Breast epithelium (tissue), 4 donors: Measurements from ENCODE around the gene LCMT2. TPM values are rescaled to one million over a fixed set of nuclear protein-coding genes. Genes with fewer than 3 reads are reported as not detected.

Experiments used
- DNase-seq, 2 donors: peaks; one replicate each; pipeline ENCODE4 v3.0.0-alpha.2; 2019; ENCODE audit warnings: low spot score in 2 of 2
- H3K27ac ChIP-seq, 2 donors: fragments of 200-600 bp; sonication (generic) in 1 of 2; one replicate each; pipeline ENCODE4 v1.5.1; 2016 to 2019; ENCODE audit warnings: mild to moderate bottlenecking in 1 of 2
- H3K27me3 ChIP-seq, 2 donors: fragments of 200-600 bp; sonication (generic) in 1 of 2; one replicate each; pipeline versions ENCODE4 v1.5.1 to v1.6.0; 2017 to 2019; ENCODE audit warnings: control low read depth in 1 of 2, mild to moderate bottlenecking in 1 of 2
- H3K36me3 ChIP-seq: fragments of 200-600 bp; one replicate; pipeline ENCODE4 v1.5.1; 2019
- H3K4me1 ChIP-seq, 2 donors: fragments of 200-600 bp; sonication (generic); one replicate each; pipeline ENCODE4 v1.5.1; 2016 to 2019; ENCODE audit warnings: control low read depth in 1 of 2
- H3K4me3 ChIP-seq, 3 donors: fragments of 200-600 bp; sonication (generic); 1 replicate in 2 of 3; 2 replicates in 1 of 3; pipeline ENCODE4 v1.5.1; 2016 to 2019; ENCODE audit warnings: mild to moderate bottlenecking in 3 of 3, moderate library complexity in 2 of 3
- H3K9me3 ChIP-seq, 2 donors: fragments of 200-600 bp; sonication (generic) in 1 of 2; one replicate each; pipeline ENCODE4 v1.5.1; 2016 to 2019; ENCODE audit warnings: control low read depth in 1 of 2
- POLR2A ChIP-seq: fragments of 450-650 bp; IDR thresholded peaks from one replicate; pipeline ENCODE4 v1.6.1; 2016; ENCODE audit warnings: antibody characterized with exemption, mild to moderate bottlenecking, moderate library complexity
- POLR2AphosphoS5 ChIP-seq, 3 donors: sonication (generic); formaldehyde crosslinking; IDR thresholded peaks; one replicate each; pipeline ENCODE4 v1.6.1; 2017; ENCODE audit warnings: antibody characterized with exemption in 3 of 3
- intact Hi-C: fragments of 100-400 bp; cut with DNase I; formaldehyde crosslinking; loops from one replicate; pipeline ENCODE4 v1.15.1; 2023; ENCODE audit warnings: low total_unique reads
- total RNA-seq, 3 donors: library from RNA; depleted of rRNA; stranded (reverse); fragments of >200 nt; gene quantifications; one replicate each; pipeline ENCODE4 v1.1.0, GENCODE V29; 2016
- TF ChIP-seq, protein P1 (sequence below), 3 donors: fragments of 450-650 bp; IDR thresholded peaks; one replicate each; pipeline ENCODE4 v1.5.1; 2016 to 2017; ENCODE audit warnings: antibody characterized with exemption in 3 of 3, mild to moderate bottlenecking in 3 of 3, moderate library complexity in 3 of 3

LCMT2 gene, protein sequence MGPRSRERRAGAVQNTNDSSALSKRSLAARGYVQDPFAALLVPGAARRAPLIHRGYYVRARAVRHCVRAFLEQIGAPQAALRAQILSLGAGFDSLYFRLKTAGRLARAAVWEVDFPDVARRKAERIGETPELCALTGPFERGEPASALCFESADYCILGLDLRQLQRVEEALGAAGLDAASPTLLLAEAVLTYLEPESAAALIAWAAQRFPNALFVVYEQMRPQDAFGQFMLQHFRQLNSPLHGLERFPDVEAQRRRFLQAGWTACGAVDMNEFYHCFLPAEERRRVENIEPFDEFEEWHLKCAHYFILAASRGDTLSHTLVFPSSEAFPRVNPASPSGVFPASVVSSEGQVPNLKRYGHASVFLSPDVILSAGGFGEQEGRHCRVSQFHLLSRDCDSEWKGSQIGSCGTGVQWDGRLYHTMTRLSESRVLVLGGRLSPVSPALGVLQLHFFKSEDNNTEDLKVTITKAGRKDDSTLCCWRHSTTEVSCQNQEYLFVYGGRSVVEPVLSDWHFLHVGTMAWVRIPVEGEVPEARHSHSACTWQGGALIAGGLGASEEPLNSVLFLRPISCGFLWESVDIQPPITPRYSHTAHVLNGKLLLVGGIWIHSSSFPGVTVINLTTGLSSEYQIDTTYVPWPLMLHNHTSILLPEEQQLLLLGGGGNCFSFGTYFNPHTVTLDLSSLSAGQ
- total RNA-seq: 1 to 10 TPM; 3.8 to 9.5 (median 6.6) TPM

- Histone ChIP-seq H3K36me3 (no peaks in the 10 kb centered on the region), H3K27ac (peak within 1 kb of the TSS; percentile 94 to 98), H3K9me3 (no peaks in the 10 kb centered on the region), H3K27me3 (no peaks in the 10 kb centered on the region), H3K4me3 (peak within 1 kb of the TSS; percentile 68 to 95 (median 88)), H3K4me1 (peaks cover 0 to 12% of the 10 kb centered on the region in 2 donors)
- intact Hi-C loops: no loop called here
- TF ChIP-seq, protein P1, sequence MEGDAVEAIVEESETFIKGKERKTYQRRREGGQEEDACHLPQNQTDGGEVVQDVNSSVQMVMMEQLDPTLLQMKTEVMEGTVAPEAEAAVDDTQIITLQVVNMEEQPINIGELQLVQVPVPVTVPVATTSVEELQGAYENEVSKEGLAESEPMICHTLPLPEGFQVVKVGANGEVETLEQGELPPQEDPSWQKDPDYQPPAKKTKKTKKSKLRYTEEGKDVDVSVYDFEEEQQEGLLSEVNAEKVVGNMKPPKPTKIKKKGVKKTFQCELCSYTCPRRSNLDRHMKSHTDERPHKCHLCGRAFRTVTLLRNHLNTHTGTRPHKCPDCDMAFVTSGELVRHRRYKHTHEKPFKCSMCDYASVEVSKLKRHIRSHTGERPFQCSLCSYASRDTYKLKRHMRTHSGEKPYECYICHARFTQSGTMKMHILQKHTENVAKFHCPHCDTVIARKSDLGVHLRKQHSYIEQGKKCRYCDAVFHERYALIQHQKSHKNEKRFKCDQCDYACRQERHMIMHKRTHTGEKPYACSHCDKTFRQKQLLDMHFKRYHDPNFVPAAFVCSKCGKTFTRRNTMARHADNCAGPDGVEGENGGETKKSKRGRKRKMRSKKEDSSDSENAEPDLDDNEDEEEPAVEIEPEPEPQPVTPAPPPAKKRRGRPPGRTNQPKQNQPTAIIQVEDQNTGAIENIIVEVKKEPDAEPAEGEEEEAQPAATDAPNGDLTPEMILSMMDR (IDR thresholded peaks at IDR 0.05): peak in 1 of 3 donors; percentile 18
- no peak for TF ChIP-seq POLR2A
- TF ChIP-seq POLR2AphosphoS5 (IDR thresholded peaks at IDR 0.05): peak in 2 of 3 donors; percentile 35 to 68
- DNase-seq: peak; percentile 84 to 86
Observed at GRCh38 chr15:43329960-43330779, at the start of gene LCMT2. LCMT2 (minus strand) TSS chr15:43330573; CDS start chr15:43330489, 84 bp downstream.

- Histone ChIP-seq H3K9me3 (no peaks in the 10 kb centered on the region), H3K36me3 (no peaks in the 10 kb centered on the region), H3K4me3 (no peak overlapping the region), H3K27ac (no peak overlapping the region), H3K27me3 (no peaks in the 10 kb centered on the region), H3K4me1 (no peaks in the 10 kb centered on the region)
- intact Hi-C loops: no loop called here
- TF ChIP-seq POLR2AphosphoS5 (IDR thresholded peaks at IDR 0.05) (no peak), POLR2A (no peak)
- TF ChIP-seq, protein P1 (IDR thresholded peaks at IDR 0.05): no peak
- no peak for DNase-seq
Observed at GRCh38 chr15:43378601-43379000, 48.2 kb upstream of the LCMT2 start.

DNA sequence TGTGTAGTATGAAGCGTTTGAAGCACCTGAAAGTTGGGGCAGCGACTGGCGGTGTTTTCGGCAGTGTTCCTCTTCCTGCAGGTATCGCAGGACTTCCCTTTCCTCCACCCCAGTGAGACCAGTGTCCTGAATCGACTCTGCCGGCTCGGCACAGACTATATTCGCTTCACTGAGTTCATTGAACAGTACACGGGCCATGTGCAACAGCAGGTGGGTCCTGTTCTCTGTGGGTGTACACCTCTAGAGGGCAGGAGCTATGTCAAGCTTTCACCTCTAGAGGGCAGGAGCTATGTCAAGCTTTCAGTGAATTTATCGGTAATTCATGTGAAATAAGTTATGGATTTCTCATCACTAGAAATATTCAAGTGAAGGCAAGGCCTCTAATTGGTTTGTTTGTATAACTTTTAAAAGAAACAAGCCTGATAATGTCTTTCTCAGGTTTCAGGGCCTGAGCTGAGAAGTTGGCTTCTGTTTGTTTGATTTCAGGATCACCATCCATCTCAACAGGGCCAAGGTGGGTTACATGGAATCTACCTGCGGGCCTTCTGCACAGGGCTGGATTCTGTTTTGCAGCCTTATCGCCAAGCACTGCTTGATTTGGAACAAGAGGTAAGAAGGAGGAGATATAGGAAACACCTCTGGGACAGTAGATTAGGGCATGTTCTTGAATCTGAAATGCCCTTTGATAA is 45.8 kb upstream of the LCMT2 start:
- TF ChIP-seq POLR2AphosphoS5 (IDR thresholded peaks at IDR 0.05) (no peak), POLR2A (no peak)
- TF ChIP-seq, protein P1 (IDR thresholded peaks at IDR 0.05): peak in 1 of 3 donors; percentile 31
- DNase-seq: no peak
- Histone ChIP-seq H3K4me1 (peaks cover 0 to 7% of the 10 kb centered on the region in 2 donors), H3K4me3 (no peak overlapping the region), H3K27me3 (no peaks in the 10 kb centered on the region), H3K36me3 (no peaks in the 10 kb centered on the region), H3K27ac (no peak overlapping the region), H3K9me3 (no peaks in the 10 kb centered on the region)
- intact Hi-C loops: no loop called here

DNA sequence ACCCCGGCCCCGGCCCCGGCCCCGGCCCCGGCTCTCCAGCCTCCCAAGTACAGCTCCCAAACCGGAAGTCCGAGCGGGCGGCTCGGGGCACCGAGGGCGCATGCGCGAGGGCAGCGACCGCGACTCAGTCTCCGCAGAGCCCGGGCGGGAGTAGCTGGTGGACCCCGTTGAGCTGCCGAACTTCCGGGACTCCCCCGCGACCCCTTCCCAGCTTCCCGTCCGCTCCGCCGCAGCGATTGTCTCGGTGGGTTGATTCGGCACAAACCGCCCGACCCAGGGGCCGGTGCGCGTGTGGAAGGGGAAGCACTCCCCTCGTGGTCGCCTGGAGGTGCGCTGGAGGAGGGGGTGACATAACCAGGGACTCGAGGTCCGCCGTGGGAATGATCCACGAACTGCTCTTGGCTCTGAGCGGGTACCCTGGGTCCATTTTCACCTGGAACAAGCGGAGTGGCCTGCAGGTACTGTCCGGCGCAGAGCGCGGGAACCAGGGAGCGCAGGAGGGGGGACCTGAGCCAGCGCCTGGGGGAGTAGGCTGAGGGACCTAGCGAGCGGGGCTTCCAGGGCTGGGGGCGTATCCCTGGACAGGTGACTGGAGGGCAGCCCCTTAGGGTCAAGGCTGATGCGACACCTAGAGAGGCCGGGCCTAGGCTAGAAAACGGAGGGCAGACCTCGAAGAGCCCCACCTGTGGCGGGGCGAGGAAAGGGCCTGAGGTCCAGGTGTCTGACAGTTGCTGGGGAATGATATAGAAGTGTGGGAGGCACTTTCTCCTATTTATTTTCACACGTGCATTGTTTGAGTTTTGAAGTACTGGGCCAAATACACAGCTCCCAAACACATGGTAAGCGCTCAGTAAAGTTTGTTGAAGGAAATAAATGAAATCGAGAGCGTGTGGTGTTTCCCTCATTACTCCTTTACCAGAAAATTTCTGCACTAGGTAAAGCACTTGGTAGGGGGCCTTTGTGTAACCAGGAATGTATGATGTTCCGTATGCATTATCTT is 40.9 kb upstream of the LCMT2 start, which contains the start of the genes TUBGCP4 and ZSCAN29:
Gene TUBGCP4 (plus strand): TSS at position 127 of the 1,000 bp plus-strand sequence. CDS start 254 bp downstream, at position 381.
Gene ZSCAN29 (minus strand): TSS at position 69 of the 1,000 bp plus-strand sequence. CDS start 1,130 bp downstream, outside the sequence.
- DNase-seq: peak; percentile 50 to 72
- Histone ChIP-seq H3K4me3 (peak within 1 kb of the TSS; percentile 67 to 98 (median 89)), H3K4me1 (peaks cover 0 to 12% of the 10 kb centered on the region in 2 donors), H3K27ac (peak within 1 kb of the TSS; percentile 82 to 90), H3K9me3 (peaks cover 0 to 2% of the 10 kb centered on the region in 2 donors), H3K27me3 (no peaks in the 10 kb centered on the region), H3K36me3 (no peaks in the 10 kb centered on the region)
- intact Hi-C loops: no loop called here
- TF ChIP-seq, protein P1 (IDR thresholded peaks at IDR 0.05): peak in 2 of 3 donors; percentile 7 to 27
- TF ChIP-seq POLR2AphosphoS5 (IDR thresholded peaks at IDR 0.05): peak in 2 of 3 donors; percentile 34 to 41
- TF ChIP-seq POLR2A: no peak
